GM12891 (cell line): ENCODE measurements around the gene ENOX1.

ENCODE experiments used
- POLR2A ChIP-seq: IDR thresholded peaks from 2 replicates; pipeline ENCODE4 v1.6.1; 2011; ENCODE audit warnings: low read depth, low read length, control low read depth
- POLR2AphosphoS5 ChIP-seq: IDR thresholded peaks from 2 replicates; pipeline ENCODE4 v1.6.1; 2011; ENCODE audit warnings: low read depth, low read length, control low read depth
- SPI1 ChIP-seq: IDR thresholded peaks from 2 replicates; pipeline ENCODE4 v1.6.1; 2011; ENCODE audit warnings: low read depth, low read length, control low read depth
- TAF1 ChIP-seq: IDR thresholded peaks from 2 replicates; pipeline ENCODE4 v1.6.1; 2011; ENCODE audit warnings: low read depth, low read length, control low read depth

DNA sequence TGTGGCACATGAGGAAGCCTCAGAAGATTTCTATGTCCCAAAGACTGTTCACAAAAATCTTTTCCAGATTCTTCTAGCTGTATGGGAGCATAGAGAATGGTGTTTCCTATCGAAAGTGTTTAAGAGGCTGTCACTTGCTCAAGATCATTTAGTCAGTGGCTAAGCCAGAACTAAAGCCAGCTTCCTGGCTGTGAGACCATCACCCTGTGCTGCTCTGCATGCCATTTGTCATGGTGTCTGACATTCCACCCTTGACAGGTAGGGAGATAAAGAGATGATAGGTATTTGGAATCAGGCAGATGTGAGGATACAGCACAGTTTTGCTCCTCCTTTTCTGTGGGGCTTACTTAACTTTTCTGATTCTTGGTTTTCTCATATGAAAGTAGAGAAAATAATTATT lies 586.0 kb downstream of the ENOX1 start:
- TF ChIP-seq POLR2AphosphoS5 (no peak), SPI1 (no peak), POLR2A (no peak), TAF1 (no peak)
